ENCODE measurements around the gene FYB1. TPM values are rescaled to one million over a fixed set of nuclear protein-coding genes. Genes with fewer than 3 reads are reported as not detected.

FYB1 gene
- polyA plus RNA-seq, 1 experiment = 0.01 TPM

- CTCF ChIA-PET = no interaction called here
- Histone ChIP-seq H3K4me3 (ENCODE audit: low read depth, low read length) (no peak overlapping the region), H3K27me3 (ENCODE audit: control insufficient read depth, insufficient read depth, low read length) (no peaks in the 10 kb centered on the region), H3K9me3 (ENCODE audit: control insufficient read depth, insufficient read depth, low read length) (no peaks in the 10 kb centered on the region), H3K27ac (ENCODE audit: low read depth, low read length) (no peak overlapping the region)
- POLR2A ChIA-PET = no interaction called here
- TF ChIP-seq CTCF (IDR thresholded peaks at IDR 0.05; ENCODE audit: low read depth, low read length) = no peak
- no peak for DNase-seq (ENCODE audit: low read depth, low spot score)
These were observed 88.6 kb downstream of the FYB1 start for GRCh38 chr5:39130716-39131115.

- DNase-seq (ENCODE audit: low read depth, low spot score) = no peak
These were observed 97.4 kb downstream of the FYB1 start for GRCh38 chr5:39121922-39122321.

GRCh38 chr5:39121315-39121714 lies 98.0 kb downstream of the FYB1 start:
- CTCF ChIA-PET = interaction anchor here (1.0 to 1.5 kb wide), 2 partner anchors 96 to 255 kb away, joined by 3 to 5 read pairs; no protein-coding TSS in a partner anchor
- Histone ChIP-seq H3K9me3 (ENCODE audit: control insufficient read depth, insufficient read depth, low read length) (no peaks in the 10 kb centered on the region), H3K4me3 (ENCODE audit: low read depth, low read length) (no peak overlapping the region), H3K27ac (ENCODE audit: low read depth, low read length) (no peak overlapping the region), H3K27me3 (ENCODE audit: control insufficient read depth, insufficient read depth, low read length) (no peaks in the 10 kb centered on the region)
- POLR2A ChIA-PET = no interaction called here
- TF ChIP-seq CTCF (IDR thresholded peaks at IDR 0.05; ENCODE audit: low read depth, low read length) = no peak
- DNase-seq (ENCODE audit: low read depth, low spot score) = no peak

More at GRCh38 chr5:39121922-39122321, 97.4 kb downstream of the FYB1 start:
- CTCF ChIA-PET = interaction anchor here (1.0 to 1.5 kb wide), 2 partner anchors 95 to 254 kb away, joined by 3 to 5 read pairs; no protein-coding TSS in a partner anchor
- POLR2A ChIA-PET = no interaction called here
- Histone ChIP-seq H3K27ac (ENCODE audit: low read depth, low read length) (no peak overlapping the region), H3K4me3 (ENCODE audit: low read depth, low read length) (no peak overlapping the region), H3K9me3 (ENCODE audit: control insufficient read depth, insufficient read depth, low read length) (no peaks in the 10 kb centered on the region), H3K27me3 (ENCODE audit: control insufficient read depth, insufficient read depth, low read length) (no peaks in the 10 kb centered on the region)
- TF ChIP-seq CTCF (IDR thresholded peaks at IDR 0.05; ENCODE audit: low read depth, low read length) = no peak

GRCh38 chr5:39120052-39120420 lies 99.3 kb downstream of the FYB1 start:
- Histone ChIP-seq H3K4me3 (ENCODE audit: low read depth, low read length) (no peak overlapping the region), H3K27ac (ENCODE audit: low read depth, low read length) (no peak overlapping the region), H3K27me3 (ENCODE audit: control insufficient read depth, insufficient read depth, low read length) (no peaks in the 10 kb centered on the region), H3K9me3 (ENCODE audit: control insufficient read depth, insufficient read depth, low read length) (no peaks in the 10 kb centered on the region)
- ChIA-PET POLR2A (interaction anchor here (0.5 kb wide), 1 partner anchor 1711 kb away, joined by 3 read pairs; no protein-coding TSS in a partner anchor), CTCF (interaction anchor here (0.7 to 3.6 kb wide), 4 partner anchors 18 to 163 kb away, joined by 3 to 11 read pairs (median 4); no protein-coding TSS in a partner anchor)
- DNase-seq (ENCODE audit: low read depth, low spot score) = no peak
- TF ChIP-seq CTCF (IDR thresholded peaks at IDR 0.05; ENCODE audit: low read depth, low read length) = no peak

GRCh38 chr5:39119404-39120051 lies 99.8 kb downstream of the FYB1 start:
- Histone ChIP-seq H3K27ac (ENCODE audit: low read depth, low read length) (no peak overlapping the region), H3K4me3 (ENCODE audit: low read depth, low read length) (no peak overlapping the region), H3K9me3 (ENCODE audit: control insufficient read depth, insufficient read depth, low read length) (no peaks in the 10 kb centered on the region), H3K27me3 (ENCODE audit: control insufficient read depth, insufficient read depth, low read length) (no peaks in the 10 kb centered on the region)
- no peak for DNase-seq (ENCODE audit: low read depth, low spot score)
- CTCF ChIA-PET = interaction anchor here (0.7 to 3.6 kb wide), 4 partner anchors 19 to 164 kb away, joined by 3 to 11 read pairs (median 4); no protein-coding TSS in a partner anchor
- TF ChIP-seq CTCF (IDR thresholded peaks at IDR 0.05; ENCODE audit: low read depth, low read length) = no peak
- POLR2A ChIA-PET = interaction anchor here (0.5 kb wide), 1 partner anchor 1711 kb away, joined by 3 read pairs; no protein-coding TSS in a partner anchor

Measured in AG04450 (cell line).